GM12801 (cell line): Measurements from ENCODE around the gene ADAMTSL3.

Experiments used
- TF ChIP-seq, protein P1 (sequence below): IDR thresholded peaks from one replicate; pipeline ENCODE4 v1.5.1; 2011; ENCODE audit warnings: control low read depth; ENCODE audit not compliant: insufficient read length; ENCODE audit errors: extremely low read depth

Gene ADAMTSL3

DNA sequence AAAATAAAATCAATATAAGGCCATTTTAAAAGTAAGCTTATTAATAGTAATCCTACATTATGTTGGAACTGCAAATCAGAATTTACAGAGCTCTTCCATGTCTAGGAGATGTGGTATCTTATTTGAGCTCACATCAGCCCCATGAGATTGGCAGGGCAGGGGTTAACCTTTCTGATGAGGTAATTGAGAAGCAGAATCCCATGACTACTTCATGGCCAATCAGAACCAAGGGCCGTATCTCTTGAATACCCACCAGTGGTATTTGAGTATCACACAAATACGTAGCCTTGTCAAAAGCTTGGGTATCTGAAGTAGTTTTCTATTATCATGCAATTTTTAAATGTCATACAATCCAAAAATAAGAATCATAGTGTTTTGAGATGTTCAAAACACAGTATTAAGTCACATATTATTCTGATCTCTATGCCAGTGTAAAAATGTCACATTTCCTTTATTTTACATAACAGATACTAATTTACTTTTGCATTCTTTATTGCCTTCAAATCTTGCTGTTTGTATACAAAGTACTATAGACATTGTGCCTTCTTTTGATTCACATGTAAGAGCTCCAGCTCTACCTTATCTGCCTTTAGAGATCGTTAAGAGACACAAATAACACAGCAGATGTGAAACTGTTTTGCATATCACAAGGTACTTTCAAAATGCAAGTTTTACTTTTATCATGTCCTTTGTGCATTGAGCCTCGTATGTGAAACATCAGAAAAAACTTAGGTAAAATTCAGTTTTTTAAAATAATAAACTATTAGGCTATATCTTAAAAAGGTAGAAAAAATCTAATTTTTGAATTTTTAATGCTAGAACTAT lies 329.9 kb downstream of the ADAMTSL3 start:
- TF ChIP-seq, protein P1, sequence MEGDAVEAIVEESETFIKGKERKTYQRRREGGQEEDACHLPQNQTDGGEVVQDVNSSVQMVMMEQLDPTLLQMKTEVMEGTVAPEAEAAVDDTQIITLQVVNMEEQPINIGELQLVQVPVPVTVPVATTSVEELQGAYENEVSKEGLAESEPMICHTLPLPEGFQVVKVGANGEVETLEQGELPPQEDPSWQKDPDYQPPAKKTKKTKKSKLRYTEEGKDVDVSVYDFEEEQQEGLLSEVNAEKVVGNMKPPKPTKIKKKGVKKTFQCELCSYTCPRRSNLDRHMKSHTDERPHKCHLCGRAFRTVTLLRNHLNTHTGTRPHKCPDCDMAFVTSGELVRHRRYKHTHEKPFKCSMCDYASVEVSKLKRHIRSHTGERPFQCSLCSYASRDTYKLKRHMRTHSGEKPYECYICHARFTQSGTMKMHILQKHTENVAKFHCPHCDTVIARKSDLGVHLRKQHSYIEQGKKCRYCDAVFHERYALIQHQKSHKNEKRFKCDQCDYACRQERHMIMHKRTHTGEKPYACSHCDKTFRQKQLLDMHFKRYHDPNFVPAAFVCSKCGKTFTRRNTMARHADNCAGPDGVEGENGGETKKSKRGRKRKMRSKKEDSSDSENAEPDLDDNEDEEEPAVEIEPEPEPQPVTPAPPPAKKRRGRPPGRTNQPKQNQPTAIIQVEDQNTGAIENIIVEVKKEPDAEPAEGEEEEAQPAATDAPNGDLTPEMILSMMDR: no peak

DNA sequence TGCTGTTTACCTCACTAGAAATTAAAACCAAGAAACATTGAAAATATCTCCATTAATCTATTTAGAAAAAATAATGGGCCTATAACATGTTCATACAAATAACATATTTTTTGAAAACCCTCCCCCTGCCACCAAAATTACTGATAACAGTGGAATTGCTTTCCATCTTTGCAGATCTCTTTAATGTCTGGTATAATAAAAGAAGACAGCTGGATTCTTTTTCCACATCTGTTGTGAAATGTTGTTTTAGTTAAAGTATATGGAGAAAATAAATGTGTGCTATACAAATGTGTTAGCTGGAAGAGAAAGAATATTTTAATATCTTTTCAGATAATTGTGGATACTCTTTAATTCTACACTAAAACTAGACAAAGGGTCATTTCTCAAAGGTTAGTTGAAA lies 330.7 kb downstream of the ADAMTSL3 start:
- TF ChIP-seq, protein P1: no peak

DNA sequence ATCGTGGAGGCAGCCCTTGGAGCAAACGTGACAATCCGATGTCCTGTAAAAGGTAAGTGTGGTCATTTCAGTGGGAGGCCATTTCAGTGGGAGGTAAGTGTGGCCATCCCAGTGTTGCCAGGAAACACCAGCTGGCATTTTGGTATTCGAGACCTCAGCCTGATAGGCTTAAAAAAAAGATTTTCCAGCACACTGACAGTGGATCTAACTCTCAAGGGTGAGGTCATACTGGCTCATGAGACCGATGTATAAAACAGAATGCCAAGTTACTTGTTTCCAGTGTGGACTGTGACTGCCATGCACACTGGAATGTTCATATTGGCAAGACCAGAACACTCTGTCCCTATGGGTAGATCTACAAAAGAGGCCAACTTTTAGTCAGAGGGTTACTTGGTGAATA lies 337.2 kb downstream of the ADAMTSL3 start:
- TF ChIP-seq, protein P1: no peak

DNA sequence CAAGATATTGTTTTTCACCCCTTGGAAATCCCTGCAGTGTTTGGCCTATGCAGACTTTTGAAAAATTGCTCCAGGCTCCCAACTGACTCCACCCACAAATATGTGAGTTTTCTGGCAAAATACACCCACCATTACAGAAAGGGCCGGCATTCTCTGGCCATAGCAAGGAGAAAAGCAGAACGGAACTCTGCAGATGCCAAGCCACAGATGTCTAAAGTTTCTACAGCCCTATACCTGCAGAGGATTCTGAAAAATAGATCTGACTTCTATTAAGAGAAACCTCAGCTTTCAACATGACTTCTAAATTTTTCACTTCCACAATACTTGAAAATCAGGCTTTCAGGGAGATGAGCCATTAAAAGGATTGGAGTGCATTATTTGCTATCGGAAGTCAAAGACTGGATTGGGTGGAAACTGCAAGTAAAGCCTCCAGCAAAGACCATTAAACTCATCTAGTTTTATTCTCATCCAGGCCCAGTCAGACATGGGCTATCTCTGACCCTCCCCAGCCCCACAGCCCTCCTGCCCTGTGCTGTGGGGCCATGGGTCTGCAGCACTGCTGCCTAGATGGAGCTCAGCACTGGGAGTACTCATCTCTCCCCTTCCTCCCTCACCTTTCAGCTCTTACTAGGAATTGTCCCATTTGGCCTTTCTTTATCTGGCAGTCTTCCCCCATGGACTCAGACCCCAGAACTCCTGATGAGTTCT lies 338.6 kb downstream of the ADAMTSL3 start:
- TF ChIP-seq, protein P1: no peak

DNA sequence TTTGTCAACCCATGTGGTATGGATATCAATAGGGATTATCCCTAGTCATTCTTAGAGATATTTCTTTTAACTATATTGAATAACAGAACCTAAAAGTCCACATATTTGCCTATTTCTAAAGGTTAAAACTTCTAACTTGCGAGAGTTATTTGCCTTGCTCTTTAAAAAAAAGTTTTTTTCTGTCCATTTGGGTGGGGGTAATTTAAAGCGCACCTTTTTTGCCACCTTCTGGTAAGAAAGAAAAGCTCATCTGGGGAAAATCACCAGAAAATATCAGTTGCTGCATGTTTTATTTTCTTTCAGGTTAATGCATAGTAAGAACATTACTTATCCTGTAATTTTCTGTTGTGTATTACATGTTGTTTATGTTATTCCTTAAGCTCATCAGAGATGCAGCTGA lies 339.7 kb downstream of the ADAMTSL3 start:
- TF ChIP-seq, protein P1: no peak

DNA sequence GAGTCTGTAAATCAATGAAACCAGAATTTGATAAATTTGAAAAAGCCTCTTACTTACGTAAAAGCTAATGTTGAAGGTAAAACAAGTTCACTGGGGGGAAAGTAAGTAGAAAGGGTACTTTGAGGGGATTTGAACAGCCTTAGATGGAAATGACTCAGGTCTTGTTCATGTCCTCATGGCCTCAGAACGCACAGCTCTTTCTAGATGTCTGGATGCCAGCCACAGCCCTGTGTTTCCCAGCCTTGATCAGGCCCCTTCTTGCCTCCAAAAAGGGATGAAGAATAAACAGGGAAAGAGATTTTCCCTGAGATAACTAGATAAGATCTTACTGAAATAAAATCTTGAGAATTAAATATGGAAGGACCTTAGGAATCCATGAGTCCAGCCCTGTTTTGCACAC lies 344.6 kb downstream of the ADAMTSL3 start:
- TF ChIP-seq, protein P1: no peak

DNA sequence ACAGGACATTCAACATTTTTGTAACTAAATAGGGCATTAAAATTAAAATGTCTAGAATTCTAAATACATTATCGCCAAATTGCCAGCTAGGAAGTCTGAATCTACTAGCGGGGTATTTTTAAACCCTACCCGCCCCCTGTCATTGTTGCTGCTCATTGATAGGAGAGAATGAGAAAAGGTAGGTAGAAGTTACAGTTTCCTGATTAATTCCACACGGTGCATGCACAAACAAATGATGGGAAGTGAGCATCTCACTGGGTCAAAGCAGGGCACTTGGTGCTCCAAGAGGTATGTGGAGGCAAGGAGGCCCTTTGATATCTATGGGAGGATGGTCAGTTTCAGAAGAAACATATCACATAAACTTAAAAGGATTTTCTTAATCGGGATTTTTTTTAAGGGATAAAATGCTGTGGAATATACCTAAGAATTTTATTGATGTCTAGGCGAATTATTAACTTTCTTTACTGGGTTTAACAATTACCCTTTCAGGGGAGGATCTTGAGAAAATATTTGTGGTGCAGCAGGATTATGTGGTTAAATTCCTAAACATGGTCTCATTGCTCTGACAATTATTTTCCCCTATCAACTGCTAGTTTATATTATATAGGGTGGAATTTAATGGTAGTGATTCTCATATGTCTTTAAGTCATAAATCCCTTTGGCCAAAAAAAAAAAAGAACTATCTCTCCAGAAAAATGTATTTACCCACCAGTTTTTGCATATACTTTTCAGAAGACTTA lies 345.6 kb downstream of the ADAMTSL3 start:
- TF ChIP-seq, protein P1: no peak
